GM12874 (cell line): ENCODE measurements around the gene ATRIP.

Experiments used
- CTCF ChIP-seq: IDR thresholded peaks from 2 replicates; pipeline ENCODE4 v1.5.1; 2011; ENCODE audit warnings: low read depth, mild to moderate bottlenecking, control low read depth, low read length, moderate library complexity; ENCODE audit not compliant: insufficient read depth

ATRIP gene

DNA sequence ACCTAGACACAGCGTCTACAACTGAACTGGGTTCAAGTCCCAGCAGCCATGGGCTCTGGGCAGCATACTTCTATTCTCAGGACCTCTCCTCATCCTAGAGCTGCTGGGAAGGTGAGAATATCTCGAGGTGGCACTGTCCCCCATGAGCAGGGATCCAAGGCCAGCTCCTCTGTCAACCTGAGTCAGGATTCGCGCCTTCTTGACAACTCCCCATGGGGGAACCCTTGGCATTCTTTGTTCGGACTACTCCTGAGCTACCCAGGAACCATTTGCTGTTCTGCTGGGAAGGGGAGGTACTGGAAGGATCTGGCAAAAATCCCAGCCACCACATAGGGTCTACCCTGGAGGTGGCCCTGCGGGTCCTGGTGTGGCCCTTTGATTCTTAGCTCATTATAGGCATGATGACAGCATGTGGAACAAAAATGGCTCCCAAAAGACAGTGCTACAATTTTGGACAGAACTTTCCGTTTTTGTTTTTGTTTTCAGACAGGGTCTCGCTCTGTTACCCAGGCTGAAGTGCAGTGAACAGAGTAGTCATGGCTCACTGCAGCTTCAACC, 38.9 kb upstream of the ATRIP start:
- TF ChIP-seq CTCF, result no peak

DNA sequence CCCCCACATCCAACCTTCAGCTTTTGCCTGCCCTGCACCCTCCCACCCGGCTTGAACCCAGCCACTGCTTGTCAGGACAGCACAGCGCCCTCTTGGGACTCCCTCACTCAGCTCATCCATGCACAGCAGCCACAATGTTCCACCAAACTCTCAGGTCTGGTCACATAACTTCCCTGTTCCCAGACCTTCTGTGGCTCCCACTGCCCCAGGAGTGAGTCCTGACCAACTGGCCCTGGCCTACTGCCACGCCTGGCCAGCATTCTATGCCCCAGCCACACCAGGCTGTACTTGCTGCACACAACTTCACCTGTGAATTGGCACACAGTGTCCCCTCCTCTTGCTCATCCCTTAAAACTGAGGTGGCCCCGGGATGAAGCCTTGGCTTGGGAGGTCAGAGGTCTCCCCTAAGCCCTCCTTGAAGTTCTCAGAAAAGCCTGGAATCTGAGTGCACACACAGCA, 37.7 kb upstream of the ATRIP start:
- 0 out of 2 replicates have a peak, but pooled peaks have one; percentile 14 for TF ChIP-seq CTCF

DNA sequence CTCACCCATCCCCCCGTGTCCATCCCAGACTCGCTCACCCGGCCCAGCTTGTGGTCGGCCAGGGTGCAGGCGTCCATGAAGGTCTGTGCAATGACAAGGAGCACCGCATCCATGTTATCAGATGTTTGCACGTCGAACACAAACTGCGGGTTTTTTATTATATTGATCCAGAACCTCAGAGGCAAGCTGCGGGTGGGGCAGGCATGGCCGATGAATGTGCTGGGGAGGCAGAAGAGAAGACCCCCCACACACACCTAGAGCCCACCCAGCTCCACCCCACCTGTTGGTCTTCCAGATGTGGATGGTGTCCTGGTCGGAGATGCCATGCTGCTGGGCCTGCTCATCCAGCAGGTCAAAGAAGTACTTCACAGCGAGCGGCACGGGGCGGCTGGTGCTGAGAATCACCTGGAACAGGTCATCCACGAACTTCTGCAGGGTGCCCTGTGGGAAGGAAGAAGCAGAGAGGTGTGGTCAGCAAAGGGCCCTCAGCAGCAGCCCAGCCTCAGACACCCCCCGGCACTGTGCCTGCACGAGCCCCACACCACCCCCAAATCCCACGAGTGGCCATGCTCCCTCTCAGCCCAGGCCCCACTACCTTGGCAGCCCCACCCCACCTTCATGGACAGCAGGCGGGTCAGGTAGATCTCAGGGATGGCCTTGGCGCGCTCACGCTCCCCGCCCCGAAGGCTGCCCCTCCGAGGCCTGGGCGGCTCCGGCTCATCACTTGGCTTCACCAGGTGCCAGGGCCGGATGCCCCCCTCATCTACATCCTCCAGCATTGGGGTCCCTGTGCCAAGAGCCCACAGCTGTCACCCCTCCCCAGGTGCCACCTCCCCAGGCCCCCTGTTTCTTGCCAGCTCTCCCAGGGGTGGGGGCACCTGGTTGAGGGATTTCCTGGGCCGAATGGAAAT, 37.0 kb upstream of the ATRIP start:
- TF ChIP-seq CTCF, result no peak

GRCh38 chr3:48410205-48411040, 36.1 kb upstream of the ATRIP start:
- TF ChIP-seq CTCF, result no peak

DNA sequence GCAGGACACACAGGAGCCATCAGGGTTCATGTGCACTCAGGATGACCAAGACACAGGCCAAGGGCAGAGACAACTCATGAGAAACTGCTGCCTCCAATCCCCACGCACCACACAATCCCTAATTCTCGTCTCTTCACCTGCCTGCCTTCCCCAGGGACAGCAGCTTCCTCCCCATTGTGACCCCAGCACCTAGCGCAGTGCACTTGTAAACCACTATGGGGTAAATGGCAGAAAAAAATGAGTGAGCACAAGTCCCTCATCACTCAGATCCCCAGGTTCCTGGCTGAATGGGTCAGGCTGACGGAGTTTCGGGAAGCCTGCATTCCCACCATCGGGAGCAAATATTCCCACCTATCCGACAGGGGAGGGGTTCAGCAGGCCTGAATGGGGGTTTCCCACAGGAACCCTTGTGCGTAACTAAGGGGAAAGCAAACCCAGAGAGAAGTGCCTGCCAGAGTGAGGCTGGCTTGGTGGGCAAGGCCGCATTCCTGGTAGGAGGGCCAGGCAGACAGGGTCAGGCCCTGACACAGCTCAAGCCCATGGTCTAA, 35.4 kb upstream of the ATRIP start:
- TF ChIP-seq CTCF, result no peak

GRCh38 chr3:48411606-48412374, 34.7 kb upstream of the ATRIP start:
- TF ChIP-seq CTCF, result no peak
